ENCODE results near the gene TMSB4X.

- TF ChIP-seq CTCF (IDR thresholded peaks at IDR 0.05; ENCODE audit: low read length) (no peak), EZH2 (IDR thresholded peaks at IDR 0.05; ENCODE audit: borderline replicate concordance, low read length) (no peak)
Observed at GRCh38 chrX:12978205-12979025, 3.5 kb downstream of the TMSB4X start.
